ENCODE results near the gene MCTP1. TPM values are rescaled to one million over a fixed set of nuclear protein-coding genes. Genes with fewer than 3 reads are reported as not detected.

Gene MCTP1
- total and polyA plus RNA-seq, 2 of the 8 experiments (the other 6 are each of a cell fraction or from before 2014, with no cell fraction given) = 0.56 to 3.4 TPM

DNA sequence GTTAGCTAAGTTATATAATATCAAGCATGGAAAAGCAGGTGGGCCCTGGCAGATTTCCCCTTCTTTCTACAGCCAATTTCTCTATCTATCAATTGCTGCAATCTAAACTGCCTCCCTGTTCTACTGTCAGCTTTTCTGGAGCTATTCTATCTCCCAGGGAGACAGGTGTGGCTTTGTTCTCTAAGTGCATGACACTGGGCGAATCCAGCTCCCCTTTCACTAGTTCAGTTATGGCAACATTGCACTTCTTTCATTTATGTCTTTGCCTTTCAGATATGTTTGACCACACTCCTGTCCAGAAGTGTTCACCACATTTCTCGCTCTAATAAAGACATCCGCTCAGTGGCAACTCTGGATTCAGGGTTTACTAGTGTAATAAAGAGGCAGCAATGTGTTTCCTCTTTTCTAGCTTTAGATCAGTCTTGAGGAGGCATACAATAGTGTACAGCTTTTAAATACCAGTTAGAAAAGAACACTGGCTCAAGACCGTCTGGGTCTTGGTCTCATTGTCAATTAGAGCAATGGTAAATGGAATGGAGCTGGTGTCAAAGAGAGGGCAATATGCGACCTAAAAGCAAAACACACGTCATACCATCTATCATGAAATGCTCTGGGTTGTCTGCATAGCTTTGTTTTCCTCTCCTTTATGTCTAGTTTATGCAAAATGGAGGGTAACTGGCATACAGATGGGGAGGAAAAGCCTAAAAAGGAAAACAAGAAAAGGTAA, 469.4 kb downstream of the MCTP1 start (continued):
- TF ChIP-seq KDM5A (IDR thresholded peaks at IDR 0.05; ENCODE audit: low read length) (no peak), RBBP5 (IDR thresholded peaks at IDR 0.05; ENCODE audit: borderline replicate concordance, low read depth, low read length) (no peak), NRF1 (IDR thresholded peaks at IDR 0.05; ENCODE audit: low read depth, low read length) (no peak), SP4 (IDR thresholded peaks at IDR 0.05; ENCODE audit: low read length) (no peak), GABPA (IDR thresholded peaks at IDR 0.05; ENCODE audit: borderline replicate concordance, insufficient read depth, low read length) (no peak), JUN (IDR thresholded peaks at IDR 0.05; ENCODE audit: low read depth, low read length) (no peak)
- TF ChIP-seq, protein P1, sequence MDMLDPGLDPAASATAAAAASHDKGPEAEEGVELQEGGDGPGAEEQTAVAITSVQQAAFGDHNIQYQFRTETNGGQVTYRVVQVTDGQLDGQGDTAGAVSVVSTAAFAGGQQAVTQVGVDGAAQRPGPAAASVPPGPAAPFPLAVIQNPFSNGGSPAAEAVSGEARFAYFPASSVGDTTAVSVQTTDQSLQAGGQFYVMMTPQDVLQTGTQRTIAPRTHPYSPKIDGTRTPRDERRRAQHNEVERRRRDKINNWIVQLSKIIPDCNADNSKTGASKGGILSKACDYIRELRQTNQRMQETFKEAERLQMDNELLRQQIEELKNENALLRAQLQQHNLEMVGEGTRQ (IDR thresholded peaks at IDR 0.05; ENCODE audit: low read length) = no peak

Measured in H1 (cell line).